GM12878 (cell line): ENCODE measurements around the gene CCDC57.

Experiments used
- ATF7 ChIP-seq: fragments of 450-650 bp; IDR thresholded peaks from 2 replicates; pipeline ENCODE4 v1.6.1; 2016; ENCODE audit warnings: low read depth, mild to moderate bottlenecking
- NFYB ChIP-seq: IDR thresholded peaks from 2 replicates; pipeline ENCODE4 v1.6.1; 2011; ENCODE audit warnings: low read depth, mild to moderate bottlenecking, low read length, improper control_type of control experiment, moderate library complexity; ENCODE audit not compliant: insufficient read depth
- TARDBP ChIP-seq: IDR thresholded peaks from 2 replicates; pipeline ENCODE4 v1.6.1; 2016; ENCODE audit warnings: borderline replicate concordance
- YY1 ChIP-seq: IDR thresholded peaks from 2 replicates; pipeline ENCODE4 v1.6.1; 2011; ENCODE audit warnings: low read depth, mild to moderate bottlenecking, low read length
- ZNF274 ChIP-seq: IDR thresholded peaks from one replicate; pipeline ENCODE4 v1.8.0; 2011; ENCODE audit not compliant: insufficient read length, insufficient read depth
- TF ChIP-seq, protein P1 (sequence below), 3 experiments: IDR thresholded peaks in 2 of 3; conservative IDR thresholded peaks in 1 of 3; 2 replicates each; pipeline ENCODE4 v1.5.1; 2011; ENCODE audit warnings: low read depth in 3 of 3, low read length in 3 of 3, mild to moderate bottlenecking in 3 of 3, control low read depth in 2 of 3, moderate library complexity in 2 of 3, inconsistent platforms in 1 of 3, mixed read lengths in 1 of 3; ENCODE audit not compliant: control insufficient read depth in 2 of 3, insufficient read depth in 1 of 3; ENCODE audit errors: extremely low read depth in 1 of 3
- TF ChIP-seq, protein P2 (sequence below): IDR thresholded peaks from 2 replicates; pipeline ENCODE4 v1.6.1; 2011; ENCODE audit warnings: borderline replicate concordance, low read depth, mild to moderate bottlenecking, moderate library complexity, low read length; ENCODE audit not compliant: insufficient read depth, poor library complexity, severe bottlenecking

DNA sequence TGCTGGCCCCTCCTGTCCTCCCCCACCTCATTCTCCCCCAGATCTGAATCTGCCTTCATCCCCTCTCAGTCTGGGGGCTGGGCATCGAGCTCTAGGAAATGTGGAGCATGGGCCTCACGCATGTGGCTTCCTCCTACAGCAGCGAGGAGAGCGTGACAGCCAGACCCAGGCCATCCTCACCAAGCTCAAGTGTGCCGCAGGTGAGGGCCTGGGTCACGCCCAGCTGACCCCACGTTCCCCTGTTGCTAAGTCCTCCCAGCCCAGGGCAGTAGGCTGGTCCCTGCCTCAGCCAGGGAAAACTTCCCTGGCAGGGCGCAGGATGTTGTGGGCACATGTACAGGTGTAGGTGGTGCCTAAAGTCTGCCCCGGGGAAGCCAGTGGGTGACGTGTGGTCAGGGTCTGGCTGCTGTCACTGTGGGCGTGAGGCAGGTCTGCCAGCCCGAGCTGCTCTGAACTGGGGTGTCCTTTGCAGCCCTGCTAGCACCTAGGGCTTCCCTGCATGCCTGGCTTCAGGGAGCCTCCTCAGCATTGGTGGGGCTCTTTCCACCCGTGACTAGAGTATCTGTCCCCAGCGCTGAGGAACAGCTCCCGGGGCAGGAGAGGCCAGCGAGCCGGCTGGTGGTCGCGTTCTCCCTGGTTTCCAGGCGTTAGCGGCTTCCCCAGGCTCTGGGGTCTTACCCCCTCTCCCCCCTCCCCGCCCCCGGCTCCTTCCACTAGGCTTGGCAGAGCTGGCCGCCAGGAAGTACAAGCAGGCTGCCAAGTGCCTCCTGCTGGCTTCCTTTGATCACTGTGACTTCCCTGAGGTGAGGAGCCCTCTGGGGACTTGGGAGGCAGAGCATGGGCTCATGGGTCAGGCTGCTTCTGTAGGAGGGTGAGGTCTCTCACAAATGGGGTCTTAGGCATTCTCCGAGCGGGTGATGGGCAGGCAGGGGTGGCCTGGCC lies 157.3 kb downstream of the CCDC57 start:
- TF ChIP-seq, protein P1, sequence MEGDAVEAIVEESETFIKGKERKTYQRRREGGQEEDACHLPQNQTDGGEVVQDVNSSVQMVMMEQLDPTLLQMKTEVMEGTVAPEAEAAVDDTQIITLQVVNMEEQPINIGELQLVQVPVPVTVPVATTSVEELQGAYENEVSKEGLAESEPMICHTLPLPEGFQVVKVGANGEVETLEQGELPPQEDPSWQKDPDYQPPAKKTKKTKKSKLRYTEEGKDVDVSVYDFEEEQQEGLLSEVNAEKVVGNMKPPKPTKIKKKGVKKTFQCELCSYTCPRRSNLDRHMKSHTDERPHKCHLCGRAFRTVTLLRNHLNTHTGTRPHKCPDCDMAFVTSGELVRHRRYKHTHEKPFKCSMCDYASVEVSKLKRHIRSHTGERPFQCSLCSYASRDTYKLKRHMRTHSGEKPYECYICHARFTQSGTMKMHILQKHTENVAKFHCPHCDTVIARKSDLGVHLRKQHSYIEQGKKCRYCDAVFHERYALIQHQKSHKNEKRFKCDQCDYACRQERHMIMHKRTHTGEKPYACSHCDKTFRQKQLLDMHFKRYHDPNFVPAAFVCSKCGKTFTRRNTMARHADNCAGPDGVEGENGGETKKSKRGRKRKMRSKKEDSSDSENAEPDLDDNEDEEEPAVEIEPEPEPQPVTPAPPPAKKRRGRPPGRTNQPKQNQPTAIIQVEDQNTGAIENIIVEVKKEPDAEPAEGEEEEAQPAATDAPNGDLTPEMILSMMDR (IDR thresholded peaks at IDR 0.05 in 2 of 3, conservative IDR thresholded peaks at IDR 0.05 in 1 of 3; ENCODE audit: control insufficient read depth in 2 of 3, extremely low read depth in 1 of 3, insufficient read depth in 1 of 3, low read depth in 3 of 3, low read length in 3 of 3), result no peak
- TF ChIP-seq YY1 (no peak), TARDBP (no peak), NFYB (no peak), ZNF274 (no peak), ATF7 (no peak)
- TF ChIP-seq, protein P2, sequence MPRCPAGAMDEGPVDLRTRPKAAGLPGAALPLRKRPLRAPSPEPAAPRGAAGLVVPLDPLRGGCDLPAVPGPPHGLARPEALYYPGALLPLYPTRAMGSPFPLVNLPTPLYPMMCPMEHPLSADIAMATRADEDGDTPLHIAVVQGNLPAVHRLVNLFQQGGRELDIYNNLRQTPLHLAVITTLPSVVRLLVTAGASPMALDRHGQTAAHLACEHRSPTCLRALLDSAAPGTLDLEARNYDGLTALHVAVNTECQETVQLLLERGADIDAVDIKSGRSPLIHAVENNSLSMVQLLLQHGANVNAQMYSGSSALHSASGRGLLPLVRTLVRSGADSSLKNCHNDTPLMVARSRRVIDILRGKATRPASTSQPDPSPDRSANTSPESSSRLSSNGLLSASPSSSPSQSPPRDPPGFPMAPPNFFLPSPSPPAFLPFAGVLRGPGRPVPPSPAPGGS, result no peak
